NCI-H146 treated with DMSO at 0.1 percent for 48 hours (cell line): ENCODE results near the gene SLC12A3.

Source experiments
- DNase-seq: peaks from one replicate; lab custom pipeline; 2025; ENCODE audit not compliant: unreplicated experiment; lab: John Stamatoyannopoulos, UW

SLC12A3 gene

GRCh38 chr16:56848029-56848936, 16.7 kb upstream of the SLC12A3 start:
- no peak for DNase-seq

- no peak for DNase-seq
Observed at GRCh38 chr16:56848955-56849689, 15.9 kb upstream of the SLC12A3 start.

GRCh38 chr16:56849690-56850680, 15.0 kb upstream of the SLC12A3 start:
- DNase-seq, result no peak

- DNase-seq, result no peak
Observed at GRCh38 chr16:56851671-56852400, 13.2 kb upstream of the SLC12A3 start.

- no peak for DNase-seq
Observed at GRCh38 chr16:56852401-56852730, 12.6 kb upstream of the SLC12A3 start.

- no peak for DNase-seq
Observed at GRCh38 chr16:56852968-56853367, 12.0 kb upstream of the SLC12A3 start.

GRCh38 chr16:56855201-56855600, 9.8 kb upstream of the SLC12A3 start:
- DNase-seq, result no peak

- DNase-seq, result no peak
Observed at GRCh38 chr16:56855946-56856345, 9.1 kb upstream of the SLC12A3 start.

- no peak for DNase-seq
Observed at GRCh38 chr16:56856876-56857447, 8.0 kb upstream of the SLC12A3 start.

GRCh38 chr16:56858374-56858773, 6.6 kb upstream of the SLC12A3 start:
- no peak for DNase-seq

GRCh38 chr16:56859636-56860035, 5.4 kb upstream of the SLC12A3 start:
- DNase-seq, result no peak

- DNase-seq, result no peak
Observed at GRCh38 chr16:56860226-56861020, 4.6 kb upstream of the SLC12A3 start.

GRCh38 chr16:56861092-56861610, 3.9 kb upstream of the SLC12A3 start:
- DNase-seq, result peak; percentile 11

- DNase-seq, result no peak
Observed at GRCh38 chr16:56861756-56862155, 3.3 kb upstream of the SLC12A3 start.

- no peak for DNase-seq
Observed at GRCh38 chr16:56862776-56863175, 2.2 kb upstream of the SLC12A3 start.

- DNase-seq, result no peak
Observed at GRCh38 chr16:56865394-56866062, 521 bp downstream of the SLC12A3 start.

GRCh38 chr16:56866955-56867830, 2.2 kb downstream of the SLC12A3 start:
- peak; percentile 5 for DNase-seq

- DNase-seq, result no peak
Observed at GRCh38 chr16:56868175-56868574, 3.2 kb downstream of the SLC12A3 start.
